Upper lobe of left lung (tissue), 4 donors: ENCODE measurements around the gene IRAK1BP1.
"Not testable (repeated sequence)": the region's sequence is repeated elsewhere in the genome, so short reads cannot be mapped to it uniquely, and the experiment has no call there.

Experiments
- CTCF ChIP-seq, 6 experiments: fragments of 450-650 bp in 4 of 6; fragments of 200-600 bp in 2 of 6; sonication (generic) in 2 of 6; IDR thresholded peaks; one replicate each; pipeline ENCODE4 v1.5.1; 2016 to 2019; ENCODE audit warnings: antibody characterized with exemption in 6 of 6
- POLR2AphosphoS5 ChIP-seq, 2 donors: sonication (generic); formaldehyde crosslinking; IDR thresholded peaks; one replicate each; pipeline ENCODE4 v1.5.1; 2017; ENCODE audit warnings: antibody characterized with exemption in 2 of 2

GRCh38 chr6:78921168-78921567 is 53.8 kb downstream of the IRAK1BP1 start:
- TF ChIP-seq POLR2AphosphoS5, CTCF (IDR thresholded peaks at IDR 0.05): not testable (repeated sequence)
